Astrocyte (in vitro differentiated cells and primary cell): ENCODE measurements around the gene GMDS.

ENCODE experiments used
- EZH2 ChIP-seq: IDR thresholded peaks from 2 replicates; pipeline ENCODE4 v1.6.1; 2012; ENCODE audit warnings: mild to moderate bottlenecking, low read length, inconsistent platforms; ENCODE audit not compliant: insufficient read depth
- TF ChIP-seq, protein P1 (sequence below): IDR thresholded peaks from 2 replicates; pipeline ENCODE4 v1.5.1; 2011; ENCODE audit warnings: low read depth, mild to moderate bottlenecking, inconsistent platforms, low read length, moderate library complexity; ENCODE audit not compliant: insufficient read depth

DNA sequence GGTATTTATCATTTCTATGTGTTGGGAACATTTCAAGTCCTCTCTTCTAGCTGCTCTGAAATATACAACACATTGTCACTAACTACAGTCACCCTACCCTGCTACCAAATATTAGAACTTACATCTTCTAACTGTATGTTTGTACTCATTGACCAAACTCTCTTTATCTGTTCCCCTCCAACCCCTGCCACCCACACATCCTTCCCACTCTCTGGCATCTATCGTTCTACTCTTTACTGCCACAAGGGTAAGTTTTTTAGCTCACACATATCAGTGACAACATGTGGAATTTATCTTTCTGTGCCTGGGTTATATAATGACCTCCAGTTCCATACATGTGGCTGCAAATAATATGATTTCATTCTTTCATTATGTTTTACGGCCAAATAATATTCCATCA, 171.9 kb downstream of the GMDS start:
- TF ChIP-seq, protein P1, sequence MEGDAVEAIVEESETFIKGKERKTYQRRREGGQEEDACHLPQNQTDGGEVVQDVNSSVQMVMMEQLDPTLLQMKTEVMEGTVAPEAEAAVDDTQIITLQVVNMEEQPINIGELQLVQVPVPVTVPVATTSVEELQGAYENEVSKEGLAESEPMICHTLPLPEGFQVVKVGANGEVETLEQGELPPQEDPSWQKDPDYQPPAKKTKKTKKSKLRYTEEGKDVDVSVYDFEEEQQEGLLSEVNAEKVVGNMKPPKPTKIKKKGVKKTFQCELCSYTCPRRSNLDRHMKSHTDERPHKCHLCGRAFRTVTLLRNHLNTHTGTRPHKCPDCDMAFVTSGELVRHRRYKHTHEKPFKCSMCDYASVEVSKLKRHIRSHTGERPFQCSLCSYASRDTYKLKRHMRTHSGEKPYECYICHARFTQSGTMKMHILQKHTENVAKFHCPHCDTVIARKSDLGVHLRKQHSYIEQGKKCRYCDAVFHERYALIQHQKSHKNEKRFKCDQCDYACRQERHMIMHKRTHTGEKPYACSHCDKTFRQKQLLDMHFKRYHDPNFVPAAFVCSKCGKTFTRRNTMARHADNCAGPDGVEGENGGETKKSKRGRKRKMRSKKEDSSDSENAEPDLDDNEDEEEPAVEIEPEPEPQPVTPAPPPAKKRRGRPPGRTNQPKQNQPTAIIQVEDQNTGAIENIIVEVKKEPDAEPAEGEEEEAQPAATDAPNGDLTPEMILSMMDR = no peak
- no peak for TF ChIP-seq EZH2
